Ovary (tissue), 9 donors: Measurements from ENCODE around the gene CDH24. TPM values are rescaled to one million over a fixed set of nuclear protein-coding genes. Genes with fewer than 3 reads are reported as not detected.
"Not testable (repeated sequence)": the region's sequence is repeated elsewhere in the genome, so short reads cannot be mapped to it uniquely, and the experiment has no call there.

Experiments used
- DNase-seq, 5 donors: peaks; one replicate each; pipeline ENCODE4 v3.0.0-alpha.2; 2019 to 2020
- H3K27ac ChIP-seq, 2 donors: fragments of 200-600 bp; one replicate each; pipeline versions ENCODE4 v1.5.1 to v1.8.0; 2019 to 2022
- H3K27me3 ChIP-seq: fragments of 200-600 bp; one replicate; pipeline ENCODE4 v1.8.0; 2022
- H3K36me3 ChIP-seq: fragments of 200-600 bp; sonication (generic); one replicate; pipeline ENCODE4 v1.5.1; 2019
- H3K4me1 ChIP-seq: one replicate; pipeline ENCODE4 v1.8.1; 2013; ENCODE audit warnings: mild to moderate bottlenecking, moderate library complexity; ENCODE audit not compliant: insufficient read depth
- H3K4me3 ChIP-seq: fragments of 200-600 bp; sonication (generic); one replicate; pipeline ENCODE4 v1.5.1; 2017
- H3K9me3 ChIP-seq, 2 donors: fragments of 200-600 bp in 1 of 2; sonication (generic) in 1 of 2; one replicate each; pipeline versions ENCODE4 v1.5.1 to v1.8.1; 2013 to 2019; ENCODE audit warnings: mild to moderate bottlenecking in 1 of 2, moderate library complexity in 1 of 2
- CTCF ChIP-seq, 3 donors: fragments of 450-650 bp in 2 of 3; fragments of 200-600 bp in 1 of 3; IDR thresholded peaks; one replicate each; pipeline versions ENCODE4 v1.5.1 to v1.8.0; 2016 to 2022; ENCODE audit warnings: antibody characterized with exemption in 3 of 3, mild to moderate bottlenecking in 1 of 3
- EP300 ChIP-seq: sonication (generic); formaldehyde crosslinking; IDR thresholded peaks from one replicate; pipeline ENCODE4 v1.6.1; 2017; ENCODE audit warnings: antibody characterized with exemption
- POLR2A ChIP-seq: fragments of 450-650 bp; IDR thresholded peaks from one replicate; pipeline ENCODE4 v1.6.1; 2017; ENCODE audit warnings: antibody characterized with exemption, mild to moderate bottlenecking, moderate library complexity
- WGBS, 3 donors: extraction: QIAGEN DNeasy Blood & Tissue Kit in 1 of 3; methylation state at CpG; one replicate each; pipeline versions ENCODE4 v1.1.5 to v1.1.7; 2013 to 2017; 5-methylcytosine and 5-hydroxymethylcytosine counted together
- intact Hi-C, 4 donors: fragments of 100-400 bp; cut with DNase I; formaldehyde crosslinking; loops; one replicate each; pipeline versions ENCODE4 v1.11.0 to v1.15.1; 2022 to 2023
- polyA plus RNA-seq, 2 donors: library from polyadenylated mRNA; stranded (reverse); fragments of 200-250 nt in 1 of 2; fragments of 350-450 nt in 1 of 2; fragmentation: Illumina TruSeq in 1 of 2; extraction: RNeasy Lipid Tissue Mini Kit (QIAGEN cat#74804) in 1 of 2; gene quantifications; one replicate each; pipeline ENCODE4 v1.2.3, GENCODE V29; 2013 to 2014
- total RNA-seq, 7 donors: library from RNA; depleted of rRNA in 2 of 7; stranded (reverse); fragments of >200 nt in 2 of 7; fragmentation: NEBNext Ultra II Directional in 3 of 7; extraction: Animal tissue kit (Norgen Biotek cat#: 25700) in 3 of 7; gene quantifications; one replicate each; pipeline versions ENCODE4 v1.1.0 to v1.2.4, GENCODE V29; 2016 to 2023
- donor health status: DM: no; HTN: no; CAD: no; lungs with moderate emphysema.
- donor health status: DM: no; HTN: no; CAD: no.
- donor health status: Bipolar disorder and iron deficiency.
- donor health status: DM: yes; HTN: yes; CAD: no.
- donor health status: DM: no; HTN: no; CAD: no.
- donor health status: DM: yes; HTN: yes; CAD: no.

Gene CDH24
- total and polyA plus RNA-seq, 9 donors, result 1.0 to 6.6 (median 2.3) TPM

GRCh38 chr14:23017091-23017490 is 40.2 kb downstream of the CDH24 start:
- 85 to 91% (median 87%) methylated on average over 5 of the region's 5 CpGs for WGBS, 3 donors
- DNase-seq, result no peak
- no peaks in the 10 kb centered on the region for H3K9me3 ChIP-seq
- H3K4me3 ChIP-seq, result no peak overlapping the region
- TF ChIP-seq CTCF (IDR thresholded peaks at IDR 0.05), result no peak
- no peak for TF ChIP-seq POLR2A
- no peak for TF ChIP-seq EP300
- no peaks in the 10 kb centered on the region for H3K36me3 ChIP-seq
- intact Hi-C loops, result no loop called here
- no peaks in the 10 kb centered on the region for H3K27me3 ChIP-seq
- H3K4me1 ChIP-seq, result no peaks in the 10 kb centered on the region
- no peak overlapping the region for H3K27ac ChIP-seq

- no peaks in the 10 kb centered on the region for H3K36me3 ChIP-seq
- no peak for DNase-seq
- H3K27ac ChIP-seq, result no peak overlapping the region
- H3K4me3 ChIP-seq, result no peak overlapping the region
- H3K9me3 ChIP-seq, result no peaks in the 10 kb centered on the region
- intact Hi-C loops, result no loop called here
- 74 to 83% (median 78%) methylated on average over 4 of the region's 4 CpGs for WGBS, 3 donors
- H3K4me1 ChIP-seq, result no peaks in the 10 kb centered on the region
- H3K27me3 ChIP-seq, result no peaks in the 10 kb centered on the region
- TF ChIP-seq POLR2A, result no peak
- no peak for TF ChIP-seq CTCF (IDR thresholded peaks at IDR 0.05)
- TF ChIP-seq EP300, result no peak
These were observed 41.7 kb downstream of the CDH24 start for GRCh38 chr14:23015618-23016017.

GRCh38 chr14:23013749-23014054 is 43.6 kb downstream of the CDH24 start:
- DNase-seq, H3K4me1 ChIP-seq, intact Hi-C loops, H3K4me3 ChIP-seq, H3K27ac ChIP-seq, H3K9me3 ChIP-seq, H3K27me3 ChIP-seq, H3K36me3 ChIP-seq: not testable (repeated sequence)
- WGBS, 3 donors, result 82 to 84% (median 83%) methylated on average over 5 of the region's 5 CpGs

- Histone ChIP-seq H3K27ac (no peak overlapping the region), H3K36me3 (no peaks in the 10 kb centered on the region), H3K9me3 (no peaks in the 10 kb centered on the region), H3K4me3 (no peak overlapping the region), H3K4me1 (no peaks in the 10 kb centered on the region), H3K27me3 (no peaks in the 10 kb centered on the region)
- no peak for DNase-seq
- TF ChIP-seq POLR2A, result no peak
- TF ChIP-seq EP300, result no peak
- intact Hi-C loops, result no loop called here
- WGBS, 3 donors, result 68 to 73% (median 71%) methylated on average over 6 of the region's 6 CpGs
These were observed 44.1 kb downstream of the CDH24 start for GRCh38 chr14:23013054-23013748.

GRCh38 chr14:23009939-23010726 is 47.2 kb downstream of the CDH24 start, which contains the start of gene C14orf93:
TSS of gene C14orf93 (minus strand) at chr14:23010143. CDS start at chr14:22999023, 11,120 bp downstream.
- WGBS, 3 donors, result 1 to 2% (median 2%) methylated on average over 40 of the region's 40 CpGs
- Histone ChIP-seq H3K27ac (peak within 1 kb of the TSS; percentile 70 to 81), H3K27me3 (no peaks in the 10 kb centered on the region), H3K4me3 (peak within 1 kb of the TSS; percentile 41), H3K36me3 (no peaks in the 10 kb centered on the region), H3K9me3 (no peaks in the 10 kb centered on the region), H3K4me1 (peaks cover 6% of the 10 kb centered on the region)
- peak; percentile 80 to 87 (median 83) for DNase-seq
- no peak for TF ChIP-seq CTCF (IDR thresholded peaks at IDR 0.05)
- TF ChIP-seq POLR2A, result no peak
- TF ChIP-seq EP300, result no peak
- intact Hi-C loops, result loop anchor here in 1 of 4 donors (5.0 kb wide), 1 partner anchor 292 kb away; the partner anchor contains the start of gene PPP1R3E
